Ecto neural progenitor cell (in vitro differentiated cells): ENCODE data around the gene ARHGAP29.

Experiments used
- DNase-seq: peaks from one replicate; pipeline ENCODE4 v3.0.0-alpha.2; 2018; ENCODE audit warnings: low spot score

The ARHGAP29 gene

GRCh38 chr1:94237291-94238226, at the start of gene ARHGAP29:
ARHGAP29 (minus strand) TSS chr1:94237584; CDS start chr1:94231611, 5,973 bp downstream.
- DNase-seq = peak; percentile 93

- no peak for DNase-seq
Measured at GRCh38 chr1:94286864-94287437, 49.6 kb upstream of the ARHGAP29 start.

- DNase-seq = no peak
Measured at GRCh38 chr1:94285031-94285654, 47.8 kb upstream of the ARHGAP29 start.

GRCh38 chr1:94284476-94284875, 47.1 kb upstream of the ARHGAP29 start:
- no peak for DNase-seq

- DNase-seq = no peak
Measured at GRCh38 chr1:94283462-94283861, 46.1 kb upstream of the ARHGAP29 start.

GRCh38 chr1:94282143-94282711, 44.8 kb upstream of the ARHGAP29 start:
- DNase-seq = no peak

- DNase-seq = no peak
Measured at GRCh38 chr1:94281361-94282142, 44.2 kb upstream of the ARHGAP29 start.

- no peak for DNase-seq
Measured at GRCh38 chr1:94280541-94280940, 43.2 kb upstream of the ARHGAP29 start.

GRCh38 chr1:94279462-94279861, 42.1 kb upstream of the ARHGAP29 start:
- DNase-seq = no peak

GRCh38 chr1:94279038-94279437, 41.7 kb upstream of the ARHGAP29 start:
- DNase-seq = no peak

GRCh38 chr1:94276988-94277434, 39.6 kb upstream of the ARHGAP29 start:
- no peak for DNase-seq

GRCh38 chr1:94275083-94275482, 37.7 kb upstream of the ARHGAP29 start:
- DNase-seq = no peak

- DNase-seq = no peak
Measured at GRCh38 chr1:94274561-94274960, 37.2 kb upstream of the ARHGAP29 start.

- no peak for DNase-seq
Measured at GRCh38 chr1:94273111-94273510, 35.7 kb upstream of the ARHGAP29 start.

GRCh38 chr1:94272388-94272787, 35.0 kb upstream of the ARHGAP29 start:
- DNase-seq = no peak

GRCh38 chr1:94271373-94271772, 34.0 kb upstream of the ARHGAP29 start:
- no peak for DNase-seq

- DNase-seq = no peak
Measured at GRCh38 chr1:94270801-94271203, 33.4 kb upstream of the ARHGAP29 start.

- DNase-seq = no peak
Measured at GRCh38 chr1:94269921-94270320, 32.5 kb upstream of the ARHGAP29 start.

- DNase-seq = no peak
Measured at GRCh38 chr1:94265906-94266305, 28.5 kb upstream of the ARHGAP29 start.

- no peak for DNase-seq
Measured at GRCh38 chr1:94265011-94265422, 27.6 kb upstream of the ARHGAP29 start.

GRCh38 chr1:94260635-94261387, 23.4 kb upstream of the ARHGAP29 start:
- DNase-seq = no peak
